HepG2 (cell line): ENCODE results near the gene SLC1A4. TPM values are rescaled to one million over a fixed set of nuclear protein-coding genes. Genes with fewer than 3 reads are reported as not detected.

Source experiments
- ATAC-seq: fragments of 200-7000 bp; cut with Tn5 transposase; 3 replicates; pipeline ENCODE4 v1.9.1; 2020; ENCODE audit warnings: mild to moderate bottlenecking, moderate library complexity
- BruUV-seq: library from RNA; stranded (reverse); fragments of 400-500 nt; replicated peaks from 2 replicates; lab custom pipeline; 2021; lab: Mats Ljungman, UMichigan
- CTCF ChIA-PET: fragments of 300-600 bp; formaldehyde crosslinking; extraction: SDS; loops from one replicate; lab custom pipeline; 2021; ENCODE audit warnings: low total read pairs, inconsistent platforms, low intra/inter-chr PET ratio; lab: Yijun Ruan, JAX
- POLR2A ChIA-PET: fragments of 350-600 bp; sonication (Branson Sonifier 250); formaldehyde crosslinking; loops from one replicate; lab custom pipeline; 2020; ENCODE audit warnings: antibody characterized with exemption, inconsistent platforms; lab: Yijun Ruan, JAX
- DNase-seq: peaks from one replicate; pipeline ENCODE4 v3.0.0-alpha.2; 2015; ENCODE audit warnings: low spot score
- FAIRE-seq: peaks from 3 replicates; lab custom pipeline; 2011; peaks lifted over from hg19 to GRCh38; lab: Jason Lieb, UNC
- H2AFZ ChIP-seq: one replicate; pipeline ENCODE4 v1.6.1; 2011; ENCODE audit warnings: low read length, inconsistent platforms
- H3K27ac ChIP-seq: fragments of 300-600 bp; 3 replicates; pipeline ENCODE4 v1.8.0; 2011; ENCODE audit warnings: mixed run types, mild to moderate bottlenecking, mixed read lengths, low read length, inconsistent platforms; ENCODE audit not compliant: insufficient read depth; ENCODE audit errors: extremely low read length
- H3K27me3 ChIP-seq, 2 experiments: fragments of 200-600 bp in 1 of 2; 2 replicates in 1 of 2; 3 replicates in 1 of 2; pipeline versions ENCODE4 v1.6.0 to v1.8.0; 2011; ENCODE audit warnings: low read length in 2 of 2, mild to moderate bottlenecking in 2 of 2, moderate library complexity in 2 of 2, inconsistent platforms in 1 of 2; ENCODE audit not compliant: insufficient read depth in 2 of 2, control insufficient read depth in 1 of 2
- H3K36me3 ChIP-seq, 2 experiments: fragments of 200-600 bp in 1 of 2; replicated peaks in 1 of 2; 2 replicates in 1 of 2; 3 replicates in 1 of 2; pipeline versions ENCODE4 v1.5.1 to v1.8.0; 2011; ENCODE audit warnings: low read length in 2 of 2, inconsistent platforms in 1 of 2; ENCODE audit not compliant: insufficient read depth in 2 of 2, control insufficient read depth in 1 of 2
- H3K4me1 ChIP-seq: 2 replicates; pipeline ENCODE4 v1.5.1; 2012; ENCODE audit warnings: low read length, inconsistent platforms; ENCODE audit not compliant: insufficient read depth
- H3K4me2 ChIP-seq: 2 replicates; pipeline ENCODE4 v1.6.0; 2011; ENCODE audit warnings: low read depth, low read length, inconsistent platforms
- H3K4me3 ChIP-seq, 3 experiments: fragments of 200-600 bp in 1 of 3; sonication (generic), shearing (Covaris generic) in 1 of 3; replicated peaks in 1 of 3; 2 replicates each; pipeline ENCODE4 v1.5.1; 2011 to 2016; ENCODE audit warnings: low read length in 3 of 3, inconsistent platforms in 2 of 3, low read depth in 2 of 3, mild to moderate bottlenecking in 2 of 3, control low read depth in 1 of 3, mixed read lengths in 1 of 3; ENCODE audit not compliant: insufficient read depth in 1 of 3
- H3K79me2 ChIP-seq: one replicate; pipeline ENCODE4 v1.6.1; 2011; ENCODE audit warnings: low read length, inconsistent platforms; ENCODE audit not compliant: insufficient read depth
- H3K9ac ChIP-seq: 2 replicates; pipeline ENCODE4 v1.6.0; 2011; ENCODE audit warnings: mild to moderate bottlenecking, low read depth, low read length, inconsistent platforms; ENCODE audit not compliant: insufficient read depth
- H3K9me3 ChIP-seq: 2 replicates; pipeline ENCODE4 v1.5.1; 2012; ENCODE audit warnings: mild to moderate bottlenecking, low read length
- H4K20me1 ChIP-seq: 2 replicates; pipeline ENCODE4 v1.6.0; 2011; ENCODE audit warnings: inconsistent platforms, mild to moderate bottlenecking, low read length, moderate library complexity; ENCODE audit not compliant: insufficient read depth
- ARNT ChIP-seq: fragments of 450-650 bp; IDR thresholded peaks from 2 replicates; pipeline ENCODE4 v1.6.1; 2017
- ASH2L ChIP-seq: fragments of 300-600, 200-600 bp; sonication (generic); IDR thresholded peaks from 2 replicates; pipeline ENCODE4 v1.7.0; 2017; ENCODE audit warnings: low read depth, mild to moderate bottlenecking, moderate library complexity, mixed read lengths, low read length; ENCODE audit not compliant: insufficient read length
- ATF7 ChIP-seq, 2 experiments: fragments of 450-650 bp in 1 of 2; sonication (generic) in 1 of 2; formaldehyde crosslinking in 1 of 2; IDR thresholded peaks; 2 replicates each; pipeline versions ENCODE4 v1.4.0 to v1.6.1; 2016 to 2020; ENCODE audit warnings: antibody characterized with exemption in 1 of 2, mild to moderate bottlenecking in 1 of 2, missing genetic modification reagents in 1 of 2
- CREB1 ChIP-seq, 2 experiments: fragments of 450-650 bp in 1 of 2; IDR thresholded peaks; 2 replicates each; pipeline ENCODE4 v1.6.1; 2016 to 2017; ENCODE audit warnings: control low read depth in 1 of 2, mild to moderate bottlenecking in 1 of 2, missing compliant biosample characterization in 1 of 2, missing genetic modification characterization in 1 of 2
- CTCF ChIP-seq: sonication (generic); formaldehyde crosslinking; IDR thresholded peaks from 2 replicates; pipeline ENCODE4 v1.5.0; 2020; ENCODE audit warnings: mild to moderate bottlenecking, missing genetic modification reagents, moderate library complexity
- FOXO1 ChIP-seq: sonication (generic); formaldehyde crosslinking; IDR thresholded peaks from 2 replicates; pipeline ENCODE4 v1.4.0; 2020; ENCODE audit warnings: missing genetic modification reagents
- HIC2 ChIP-seq: sonication (generic); formaldehyde crosslinking; IDR thresholded peaks from 2 replicates; pipeline ENCODE4 v1.9.0; 2022; ENCODE audit warnings: low read depth, missing genetic modification reagents
- HNF4A ChIP-seq: sonication (generic); formaldehyde crosslinking; IDR thresholded peaks from 2 replicates; pipeline ENCODE4 v1.4.0; 2020; ENCODE audit warnings: missing genetic modification reagents
- JUN ChIP-seq: sonication (generic); formaldehyde crosslinking; IDR thresholded peaks from 2 replicates; pipeline ENCODE4 v1.4.0; 2020; ENCODE audit warnings: mild to moderate bottlenecking, missing genetic modification reagents
- JUNB ChIP-seq: sonication (generic); formaldehyde crosslinking; IDR thresholded peaks from 2 replicates; pipeline ENCODE4 v1.8.0; 2022; ENCODE audit warnings: missing genetic modification reagents, mild to moderate bottlenecking, borderline replicate concordance
- JUND ChIP-seq: sonication (generic); formaldehyde crosslinking; IDR thresholded peaks from 2 replicates; pipeline ENCODE4 v1.8.0; 2022; ENCODE audit warnings: mild to moderate bottlenecking, missing genetic modification reagents
- MED13 ChIP-seq: sonication (generic); formaldehyde crosslinking; IDR thresholded peaks from 2 replicates; pipeline ENCODE4 v1.5.0; 2020; ENCODE audit warnings: missing genetic modification reagents
- NR2F1 ChIP-seq, 2 experiments: fragments of 450-650 bp in 1 of 2; formaldehyde crosslinking in 1 of 2; IDR thresholded peaks; 2 replicates each; pipeline versions ENCODE4 v1.5.0 to v1.6.1; 2016 to 2020; ENCODE audit warnings: mild to moderate bottlenecking in 1 of 2, missing compliant biosample characterization in 1 of 2, missing genetic modification reagents in 1 of 2, moderate library complexity in 1 of 2
- RXRB ChIP-seq: IDR thresholded peaks from 2 replicates; pipeline ENCODE4 v1.6.1; 2016; ENCODE audit warnings: borderline replicate concordance, missing genetic modification reagents, missing compliant biosample characterization
- SIN3A ChIP-seq: IDR thresholded peaks from 2 replicates; pipeline ENCODE4 v1.6.1; 2011; ENCODE audit warnings: low read depth, mild to moderate bottlenecking, control low read depth, low read length, borderline replicate concordance
- SIX1 ChIP-seq: sonication (generic); formaldehyde crosslinking; IDR thresholded peaks from 2 replicates; pipeline ENCODE4 v1.4.0; 2020; ENCODE audit warnings: missing genetic modification reagents, borderline replicate concordance
- ZNF614 ChIP-seq: IDR thresholded peaks from 2 replicates; pipeline ENCODE4 v1.6.1; 2018; ENCODE audit warnings: missing biosample characterization, missing genetic modification reagents, inconsistent platforms, borderline replicate concordance
- WGBS: methylation state at CpG from one replicate; pipeline ENCODE4 v1.1.6; 2017; ENCODE audit warnings: low lambda C conversion rate; 5-methylcytosine and 5-hydroxymethylcytosine counted together
- in situ Hi-C: cut with HindIII; loops from 2 replicates; pipeline ENCODE4 v1.10.0; 2017; ENCODE audit warnings: low pct_unique_long_range_greater_than_20kb; ENCODE audit not compliant: extremely low pct_ligation_motif_present
- intact Hi-C: fragments of 100-400 bp; cut with micrococcal nuclease; formaldehyde crosslinking; loops from one replicate; pipeline ENCODE4 v1.10.0; 2022; ENCODE audit not compliant: unreplicated experiment
- polyA plus RNA-seq, 8 experiments: library from polyadenylated mRNA; depleted of rRNA in 3 of 8; stranded (reverse) in 7 of 8; unstranded in 1 of 8; fragments of >200 nt; fragmentation: Illumina TruSeq in 4 of 8; extraction: Trizol in 4 of 8; gene quantifications; 2 replicates each; pipeline versions ENCODE4 v1.2.1 to v1.2.3, GENCODE V29; 2011 to 2016; ENCODE audit warnings: low read depth in 4 of 8, missing spikeins in 1 of 8, mixed read lengths in 1 of 8; ENCODE audit not compliant: insufficient read depth in 1 of 8
- total RNA-seq, 5 experiments: library from RNA; depleted of rRNA; stranded (reverse); fragments of >200 nt; fragmentation: Illumina TruSeq; extraction: Trizol; gene quantifications; 2 replicates each; pipeline ENCODE4 v1.2.3, GENCODE V29; 2016; ENCODE audit warnings: low read depth in 1 of 5

The SLC1A4 gene
- total and polyA plus RNA-seq, 2 of the 13 experiments (the other 11 are each of a cell fraction or from before 2014, with no cell fraction given): 21.0 to 39.6 TPM

- WGBS: 94% methylated on average over 1 of the region's 1 CpG
- no peak for DNase-seq
These were observed 16.3 kb upstream of the SLC1A4 start for GRCh38 chr2:64972876-64973275.

GRCh38 chr2:64975232-64975821, 13.9 kb upstream of the SLC1A4 start:
- Histone ChIP-seq H3K36me3 (no peaks in the 10 kb centered on the region), H3K9me3 (no peaks in the 10 kb centered on the region), H4K20me1 (no peaks in the 10 kb centered on the region), H3K9ac (no peak overlapping the region), H3K4me1 (peaks cover 43% of the 10 kb centered on the region), H3K79me2 (no peaks in the 10 kb centered on the region), H3K27ac (no peak overlapping the region), H3K4me2 (no peak overlapping the region), H3K27me3 (no peaks in the 10 kb centered on the region), H3K4me3 (no peak overlapping the region), H2AFZ (no peak overlapping the region)
- no TSS peak for BruUV-seq
- CTCF ChIA-PET: no interaction called here
- FAIRE-seq (peak; percentile 50), ATAC-seq (peak; percentile 84), DNase-seq (peak; percentile 88)
- intact Hi-C loops: no loop called here
- 21% methylated on average over 4 of the region's 4 CpGs for WGBS
- POLR2A ChIA-PET: interaction anchor here (1.3 kb wide), 1 partner anchor 12 kb away, joined by 5 read pairs; no protein-coding TSS in a partner anchor
- in situ Hi-C loops: no loop called here
- TF ChIP-seq NR2F1 (CRISPR knock-in tag; IDR thresholded peaks at IDR 0.05) (peak; percentile 34 to 73; a peak in 2 of 4 replicates), JUND (CRISPR knock-in tag) (peak; percentile 96), RXRB (CRISPR knock-in tag) (peak; percentile 59; the same call in 1 of the 2 replicates), SIX1 (CRISPR knock-in tag) (peak; percentile 76; the same call in 1 of the 2 replicates), MED13 (CRISPR knock-in tag) (no peak), ZNF614 (CRISPR knock-in tag) (0 out of 2 replicates have a peak, but pooled peaks have one; percentile 40), ASH2L (peak; percentile 21), JUN (peak; percentile 89; the same call in 1 of the 2 replicates), HIC2 (CRISPR knock-in tag) (peak; percentile 97), CTCF (CRISPR knock-in tag) (no peak), HNF4A (CRISPR knock-in tag) (no peak), JUNB (CRISPR knock-in tag) (peak; percentile 82; the same call in 1 of the 2 replicates), FOXO1 (CRISPR knock-in tag) (peak; percentile 36; the same call in 1 of the 2 replicates), ARNT (no peak)

More at GRCh38 chr2:64972876-64973275, 16.3 kb upstream of the SLC1A4 start:
- H4K20me1 ChIP-seq: no peaks in the 10 kb centered on the region
- no peak overlapping the region for H3K27ac ChIP-seq
- H3K27me3 ChIP-seq: no peaks in the 10 kb centered on the region
- H3K9ac ChIP-seq: no peak overlapping the region
- FAIRE-seq: no peak
- in situ Hi-C loops: no loop called here
- no peaks in the 10 kb centered on the region for H3K9me3 ChIP-seq
- no peaks in the 10 kb centered on the region for H3K36me3 ChIP-seq
- TF ChIP-seq ATF7 (IDR thresholded peaks at IDR 0.05): peak; percentile 94
- TF ChIP-seq ATF7 (CRISPR knock-in tag; IDR thresholded peaks at IDR 0.05): no peak
- TF ChIP-seq CREB1 (IDR thresholded peaks at IDR 0.05): peak; percentile 82
- no peak for TF ChIP-seq CREB1 (CRISPR knock-in tag; IDR thresholded peaks at IDR 0.05)
- TF ChIP-seq SIN3A: no peak
- TF ChIP-seq, all 625 proteins: peak for 2
- BruUV-seq: no TSS peak
- H3K79me2 ChIP-seq: no peaks in the 10 kb centered on the region
- H2AFZ ChIP-seq: no peak overlapping the region
- ChIA-PET POLR2A (no interaction called here), CTCF (no interaction called here)
- no peak for ATAC-seq
- no peak overlapping the region for H3K4me3 ChIP-seq
- no peak overlapping the region for H3K4me2 ChIP-seq
- intact Hi-C loops: no loop called here
- H3K4me1 ChIP-seq: peaks cover 33% of the 10 kb centered on the region
